SK-N-SH (cell line): ENCODE data around the gene CPB2. TPM values are rescaled to one million over a fixed set of nuclear protein-coding genes. Genes with fewer than 3 reads are reported as not detected.

Source experiments
- CTCF ChIA-PET: fragments of 300-600, 350-600 bp; formaldehyde crosslinking; extraction: SDS; loops from one replicate; lab custom pipeline; 2021; lab: Yijun Ruan, JAX
- POLR2A ChIA-PET: fragments of 350-600 bp; sonication (Branson Sonifier 250); formaldehyde crosslinking; extraction: SDS; loops from one replicate; lab custom pipeline; 2020; ENCODE audit warnings: antibody characterized with exemption, inconsistent platforms; lab: Yijun Ruan, JAX
- DNase-seq: peaks from one replicate; pipeline ENCODE4 v3.0.0; 2012
- H2AFZ ChIP-seq: fragments of 200-600 bp; sonication (generic); 2 replicates; pipeline ENCODE4 v1.8.1; 2016; ENCODE audit warnings: antibody characterized with exemption, mild to moderate bottlenecking, low read depth
- H3F3A ChIP-seq: fragments of 200-600 bp; sonication (generic); replicated peaks from 2 replicates; pipeline ENCODE3; 2016; ENCODE audit warnings: antibody characterized with exemption, mild to moderate bottlenecking; ENCODE audit not compliant: insufficient read depth
- H3K27ac ChIP-seq, 2 experiments: fragments of 200-500 bp in 1 of 2; fragments of 200-600 bp in 1 of 2; sonication (Bioruptor generic) in 1 of 2; sonication (generic), shearing (Covaris generic) in 1 of 2; 2 replicates each; pipeline versions ENCODE4 v1.5.1 to v1.6.1; 2014 to 2016; ENCODE audit warnings: low read depth in 2 of 2, inconsistent platforms in 1 of 2, low read length in 1 of 2, mild to moderate bottlenecking in 1 of 2, mixed read lengths in 1 of 2
- H3K27me3 ChIP-seq: fragments of 200-600 bp; sonication (generic), shearing (Covaris generic); 2 replicates; pipeline ENCODE4 v1.6.1; 2016; ENCODE audit warnings: mixed run types; ENCODE audit not compliant: insufficient read depth
- H3K36me3 ChIP-seq, 2 experiments: fragments of 200-500 bp in 1 of 2; fragments of 200-600 bp in 1 of 2; sonication (Bioruptor generic) in 1 of 2; sonication (generic) in 1 of 2; replicated peaks in 1 of 2; 2 replicates each; pipeline versions ENCODE3 to v1.5.1; 2014 to 2016; ENCODE audit warnings: low read length in 1 of 2, mild to moderate bottlenecking in 1 of 2; ENCODE audit not compliant: insufficient read depth in 2 of 2, control insufficient read depth in 1 of 2
- H3K4me1 ChIP-seq, 2 experiments: fragments of 200-500 bp in 1 of 2; fragments of 200-600 bp in 1 of 2; sonication (Bioruptor generic) in 1 of 2; sonication (generic), shearing (Covaris generic) in 1 of 2; 2 replicates each; pipeline versions ENCODE4 v1.5.1 to v1.6.1; 2014 to 2016; ENCODE audit warnings: low read depth in 1 of 2, low read length in 1 of 2, mixed run types in 1 of 2; ENCODE audit not compliant: insufficient read depth in 2 of 2, control insufficient read depth in 1 of 2
- H3K4me2 ChIP-seq: fragments of 200-600 bp; sonication (generic), shearing (Covaris generic); 2 replicates; pipeline ENCODE4 v1.6.1; 2017; ENCODE audit warnings: mixed run types
- H3K4me3 ChIP-seq, 2 experiments: fragments of 200-500 bp in 1 of 2; fragments of 200-600 bp in 1 of 2; sonication (Bioruptor generic) in 1 of 2; sonication (generic), shearing (Covaris generic) in 1 of 2; 2 replicates each; pipeline versions ENCODE4 v1.5.1 to v1.8.1; 2014 to 2016; ENCODE audit warnings: low read depth in 2 of 2, inconsistent platforms in 1 of 2, low read length in 1 of 2, mild to moderate bottlenecking in 1 of 2, mixed read lengths in 1 of 2, moderate library complexity in 1 of 2
- H3K79me2 ChIP-seq: fragments of 200-600 bp; sonication (generic); 2 replicates; pipeline ENCODE4 v1.8.1; 2017; ENCODE audit warnings: mild to moderate bottlenecking; ENCODE audit not compliant: insufficient read depth
- H3K9ac ChIP-seq: fragments of 200-600 bp; sonication (generic); 2 replicates; pipeline ENCODE4 v1.6.1; 2017; ENCODE audit warnings: mixed run types
- H3K9me2 ChIP-seq: fragments of 200-600 bp; sonication (generic); 2 replicates; pipeline ENCODE4 v1.6.1; 2017; ENCODE audit warnings: mixed run types
- H3K9me3 ChIP-seq: fragments of 200-600 bp; sonication (generic); 2 replicates; pipeline ENCODE4 v1.6.1; 2017; ENCODE audit warnings: mixed run types, mild to moderate bottlenecking, moderate library complexity
- H4K20me1 ChIP-seq: fragments of 200-600 bp; sonication (generic); 2 replicates; pipeline ENCODE4 v1.6.1; 2017; ENCODE audit warnings: mild to moderate bottlenecking, mixed run types; ENCODE audit not compliant: insufficient read depth
- CHD2 ChIP-seq: fragments of 150-350 bp; IDR thresholded peaks from 2 replicates; pipeline ENCODE4 v1.6.1; 2018; ENCODE audit warnings: low read length; ENCODE audit not compliant: partially characterized antibody
- FOSL2 ChIP-seq: IDR thresholded peaks from 2 replicates; pipeline ENCODE4 v1.4.0; 2012; ENCODE audit warnings: low read depth, mild to moderate bottlenecking, moderate library complexity, borderline replicate concordance
- FOXM1 ChIP-seq: IDR thresholded peaks from 2 replicates; pipeline ENCODE4 v1.4.0; 2012; ENCODE audit warnings: low read depth, mild to moderate bottlenecking
- GABPA ChIP-seq: IDR thresholded peaks from 2 replicates; pipeline ENCODE4 v1.4.0; 2012; ENCODE audit warnings: low read depth, mild to moderate bottlenecking
- JUND ChIP-seq: IDR thresholded peaks from 2 replicates; pipeline ENCODE4 v1.4.0; 2012
- NFIC ChIP-seq: IDR thresholded peaks from 2 replicates; pipeline ENCODE4 v1.4.0; 2012; ENCODE audit warnings: borderline replicate concordance
- RAD21 ChIP-seq: IDR thresholded peaks from 2 replicates; pipeline ENCODE4 v1.6.1; 2012; ENCODE audit warnings: mild to moderate bottlenecking, low read length
- RCOR1 ChIP-seq: fragments of 150-350 bp; IDR thresholded peaks from 2 replicates; pipeline ENCODE4 v1.6.1; 2017; ENCODE audit warnings: antibody characterized with exemption, low read length
- SIN3A ChIP-seq: IDR thresholded peaks from 2 replicates; pipeline ENCODE4 v1.6.1; 2012; ENCODE audit warnings: low read depth, mild to moderate bottlenecking, low read length, moderate library complexity, borderline replicate concordance
- SMC3 ChIP-seq: IDR thresholded peaks from 2 replicates; pipeline ENCODE4 v1.6.1; 2012; ENCODE audit warnings: low read depth, low read length, improper control_type of control experiment
- TCF12 ChIP-seq: IDR thresholded peaks from 2 replicates; pipeline ENCODE4 v1.4.0; 2012
- WGBS: methylation state at CpG from one replicate; pipeline ENCODE4 v1.1.6; 2017; ENCODE audit warnings: low lambda C conversion rate; 5-methylcytosine and 5-hydroxymethylcytosine counted together
- polyA plus RNA-seq, 3 experiments: library from polyadenylated mRNA; depleted of rRNA; stranded (reverse); fragments of >200 nt; gene quantifications; 2 replicates each; pipeline ENCODE4 v1.2.3, GENCODE V29; 2012
- TF ChIP-seq, protein P1 (sequence below): fragments of 150-350 bp; IDR thresholded peaks from 2 replicates; pipeline ENCODE4 v1.6.1; 2016; ENCODE audit warnings: mild to moderate bottlenecking, low read depth, low read length
- TF ChIP-seq, protein P2 (sequence below): fragments of 200-600 bp; sonication (generic); IDR thresholded peaks from 2 replicates; pipeline ENCODE4 v1.6.1; 2017; ENCODE audit warnings: antibody characterized with exemption, mild to moderate bottlenecking, moderate library complexity
- TF ChIP-seq, protein P3 (sequence below): IDR thresholded peaks from 2 replicates; pipeline ENCODE4; 2012
- TF ChIP-seq, protein P4 (sequence below): IDR thresholded peaks from 2 replicates; pipeline ENCODE4 v1.4.0; 2012; ENCODE audit warnings: low read depth
- TF ChIP-seq, protein P5 (sequence below): IDR thresholded peaks from 2 replicates; pipeline ENCODE4 v1.4.0; 2012; ENCODE audit warnings: low read depth, borderline replicate concordance

Gene CPB2
- polyA plus RNA-seq, 1 of the 3 experiments (the other 2 are of a cell fraction) = not detected

DNA sequence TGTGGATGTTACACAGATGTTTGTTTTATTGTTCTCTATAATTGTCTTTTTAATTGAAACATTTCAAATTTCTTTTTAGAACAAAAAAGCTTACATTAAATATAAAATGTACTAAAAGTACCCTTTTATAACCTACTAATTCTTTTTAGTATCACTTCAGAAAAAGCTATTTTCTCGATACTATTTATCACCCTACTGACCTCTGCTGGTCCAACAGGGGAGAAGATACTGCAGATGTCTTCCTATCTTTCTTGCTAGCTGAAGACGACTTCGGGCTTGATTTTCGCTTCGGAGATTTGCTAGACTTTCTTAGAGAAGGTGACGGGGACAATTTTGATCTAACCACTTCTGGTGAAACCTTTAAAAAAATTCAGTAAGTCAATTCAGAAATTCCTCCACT, 94.7 kb downstream of the CPB2 start:
- Histone ChIP-seq H4K20me1 (no peaks in the 10 kb centered on the region), H3K79me2 (no peaks in the 10 kb centered on the region), H3K9me2 (no peaks in the 10 kb centered on the region), H3K4me2 (no peak overlapping the region), H3K4me3 (no peak overlapping the region; a peak in 1 of 4 replicates), H3K9ac (no peak overlapping the region), H3K36me3 (peaks cover 59 to 72% of the 10 kb centered on the region in 2 experiments), H3K27me3 (no peaks in the 10 kb centered on the region), H3K9me3 (no peaks in the 10 kb centered on the region), H2AFZ (no peak overlapping the region), H3K27ac (no peak overlapping the region), H3K4me1 (peaks cover 0 to 6% of the 10 kb centered on the region in 2 experiments; a peak in 1 of 4 replicates), H3F3A (peaks cover 5% of the 10 kb centered on the region)
- CTCF ChIA-PET = interaction anchor here (0.6 to 2.3 kb wide), 16 partner anchors 10 to 463 kb away, joined by 3 to 18 read pairs (median 4); partner anchors contain the start of gene ZC3H13
- WGBS = 82% methylated on average over 6 of the region's 6 CpGs
- POLR2A ChIA-PET = no interaction called here
- TF ChIP-seq, protein P1, sequence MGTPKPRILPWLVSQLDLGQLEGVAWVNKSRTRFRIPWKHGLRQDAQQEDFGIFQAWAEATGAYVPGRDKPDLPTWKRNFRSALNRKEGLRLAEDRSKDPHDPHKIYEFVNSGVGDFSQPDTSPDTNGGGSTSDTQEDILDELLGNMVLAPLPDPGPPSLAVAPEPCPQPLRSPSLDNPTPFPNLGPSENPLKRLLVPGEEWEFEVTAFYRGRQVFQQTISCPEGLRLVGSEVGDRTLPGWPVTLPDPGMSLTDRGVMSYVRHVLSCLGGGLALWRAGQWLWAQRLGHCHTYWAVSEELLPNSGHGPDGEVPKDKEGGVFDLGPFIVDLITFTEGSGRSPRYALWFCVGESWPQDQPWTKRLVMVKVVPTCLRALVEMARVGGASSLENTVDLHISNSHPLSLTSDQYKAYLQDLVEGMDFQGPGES = no peak
- TF ChIP-seq TCF12 = no peak
- TF ChIP-seq RCOR1 = no peak
- TF ChIP-seq, protein P2, sequence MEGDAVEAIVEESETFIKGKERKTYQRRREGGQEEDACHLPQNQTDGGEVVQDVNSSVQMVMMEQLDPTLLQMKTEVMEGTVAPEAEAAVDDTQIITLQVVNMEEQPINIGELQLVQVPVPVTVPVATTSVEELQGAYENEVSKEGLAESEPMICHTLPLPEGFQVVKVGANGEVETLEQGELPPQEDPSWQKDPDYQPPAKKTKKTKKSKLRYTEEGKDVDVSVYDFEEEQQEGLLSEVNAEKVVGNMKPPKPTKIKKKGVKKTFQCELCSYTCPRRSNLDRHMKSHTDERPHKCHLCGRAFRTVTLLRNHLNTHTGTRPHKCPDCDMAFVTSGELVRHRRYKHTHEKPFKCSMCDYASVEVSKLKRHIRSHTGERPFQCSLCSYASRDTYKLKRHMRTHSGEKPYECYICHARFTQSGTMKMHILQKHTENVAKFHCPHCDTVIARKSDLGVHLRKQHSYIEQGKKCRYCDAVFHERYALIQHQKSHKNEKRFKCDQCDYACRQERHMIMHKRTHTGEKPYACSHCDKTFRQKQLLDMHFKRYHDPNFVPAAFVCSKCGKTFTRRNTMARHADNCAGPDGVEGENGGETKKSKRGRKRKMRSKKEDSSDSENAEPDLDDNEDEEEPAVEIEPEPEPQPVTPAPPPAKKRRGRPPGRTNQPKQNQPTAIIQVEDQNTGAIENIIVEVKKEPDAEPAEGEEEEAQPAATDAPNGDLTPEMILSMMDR = peak; percentile 59
- TF ChIP-seq RAD21 = peak; percentile 53
- DNase-seq = peak; percentile 12

GRCh38 chr13:46008631-46009030, 96.2 kb downstream of the CPB2 start:
- WGBS = 95% methylated on average over 2 of the region's 2 CpGs
- Histone ChIP-seq H4K20me1 (no peaks in the 10 kb centered on the region), H3K79me2 (no peaks in the 10 kb centered on the region), H3K4me3 (no peak overlapping the region), H3F3A (peaks cover 5% of the 10 kb centered on the region), H3K27me3 (no peaks in the 10 kb centered on the region), H3K9me3 (no peaks in the 10 kb centered on the region), H3K27ac (no peak overlapping the region), H3K4me2 (no peak overlapping the region), H2AFZ (no peak overlapping the region), H3K9me2 (no peaks in the 10 kb centered on the region), H3K9ac (no peak overlapping the region), H3K4me1 (peaks cover 0 to 6% of the 10 kb centered on the region in 2 experiments; a peak in 1 of 4 replicates), H3K36me3 (peaks cover 69 to 70% of the 10 kb centered on the region in 2 experiments)
- TF ChIP-seq CHD2 (no peak), RAD21 (no peak), SIN3A (no peak), SMC3 (no peak), NFIC (no peak), GABPA (no peak), FOSL2 (no peak), FOXM1 (no peak), JUND (no peak)
- TF ChIP-seq, protein P2 = no peak
- TF ChIP-seq, protein P3, sequence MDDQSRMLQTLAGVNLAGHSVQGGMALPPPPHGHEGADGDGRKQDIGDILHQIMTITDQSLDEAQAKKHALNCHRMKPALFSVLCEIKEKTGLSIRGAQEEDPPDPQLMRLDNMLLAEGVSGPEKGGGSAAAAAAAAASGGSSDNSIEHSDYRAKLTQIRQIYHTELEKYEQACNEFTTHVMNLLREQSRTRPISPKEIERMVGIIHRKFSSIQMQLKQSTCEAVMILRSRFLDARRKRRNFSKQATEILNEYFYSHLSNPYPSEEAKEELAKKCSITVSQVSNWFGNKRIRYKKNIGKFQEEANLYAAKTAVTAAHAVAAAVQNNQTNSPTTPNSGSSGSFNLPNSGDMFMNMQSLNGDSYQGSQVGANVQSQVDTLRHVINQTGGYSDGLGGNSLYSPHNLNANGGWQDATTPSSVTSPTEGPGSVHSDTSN = no peak
- TF ChIP-seq, protein P4, sequence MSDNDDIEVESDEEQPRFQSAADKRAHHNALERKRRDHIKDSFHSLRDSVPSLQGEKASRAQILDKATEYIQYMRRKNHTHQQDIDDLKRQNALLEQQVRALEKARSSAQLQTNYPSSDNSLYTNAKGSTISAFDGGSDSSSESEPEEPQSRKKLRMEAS = no peak
- TF ChIP-seq, protein P5, sequence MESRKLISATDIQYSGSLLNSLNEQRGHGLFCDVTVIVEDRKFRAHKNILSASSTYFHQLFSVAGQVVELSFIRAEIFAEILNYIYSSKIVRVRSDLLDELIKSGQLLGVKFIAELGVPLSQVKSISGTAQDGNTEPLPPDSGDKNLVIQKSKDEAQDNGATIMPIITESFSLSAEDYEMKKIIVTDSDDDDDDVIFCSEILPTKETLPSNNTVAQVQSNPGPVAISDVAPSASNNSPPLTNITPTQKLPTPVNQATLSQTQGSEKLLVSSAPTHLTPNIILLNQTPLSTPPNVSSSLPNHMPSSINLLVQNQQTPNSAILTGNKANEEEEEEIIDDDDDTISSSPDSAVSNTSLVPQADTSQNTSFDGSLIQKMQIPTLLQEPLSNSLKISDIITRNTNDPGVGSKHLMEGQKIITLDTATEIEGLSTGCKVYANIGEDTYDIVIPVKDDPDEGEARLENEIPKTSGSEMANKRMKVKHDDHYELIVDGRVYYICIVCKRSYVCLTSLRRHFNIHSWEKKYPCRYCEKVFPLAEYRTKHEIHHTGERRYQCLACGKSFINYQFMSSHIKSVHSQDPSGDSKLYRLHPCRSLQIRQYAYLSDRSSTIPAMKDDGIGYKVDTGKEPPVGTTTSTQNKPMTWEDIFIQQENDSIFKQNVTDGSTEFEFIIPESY = no peak
- CTCF ChIA-PET = interaction anchor here (0.8 to 2.3 kb wide), 5 partner anchors 12 to 385 kb away, joined by 3 to 13 read pairs (median 4); partner anchors contain the start of gene ZC3H13
- no peak for DNase-seq
- POLR2A ChIA-PET = no interaction called here
